PC-3 (cell line): ENCODE results near the gene SPATA17. TPM values are rescaled to one million over a fixed set of nuclear protein-coding genes. Genes with fewer than 3 reads are reported as not detected.

ENCODE experiments used
- ATAC-seq: fragments of 200-7000 bp; cut with Tn5 transposase; 2 replicates; pipeline ENCODE4 v1.9.1; 2020; ENCODE audit warnings: mild to moderate bottlenecking, moderate library complexity
- BruUV-seq: library from RNA; stranded (reverse); fragments of 400-500 nt; replicated peaks from 2 replicates; lab custom pipeline; 2021; lab: Mats Ljungman, UMichigan
- CTCF ChIA-PET: fragments of 300-600 bp; sonication (Branson Sonifier 250); formaldehyde crosslinking; loops from one replicate; lab custom pipeline; 2022; ENCODE audit warnings: antibody characterized with exemption; lab: Charles Lee
- POLR2A ChIA-PET: fragments of 300-600 bp; sonication (Branson Sonifier 250); formaldehyde crosslinking; loops from one replicate; lab custom pipeline; 2022; ENCODE audit warnings: antibody characterized with exemption; ENCODE audit not compliant: unreplicated experiment; lab: Charles Lee
- DNase-seq: peaks from one replicate; pipeline ENCODE4 v3.0.0-alpha.2; 2015
- H2AFZ ChIP-seq: fragments of 300-600 bp; sonication (generic); 2 replicates; pipeline ENCODE4 v1.6.0; 2016; ENCODE audit warnings: antibody characterized with exemption, low read length
- H3F3A ChIP-seq: fragments of 300-600 bp; sonication (generic); one replicate; pipeline ENCODE4 v1.6.0; 2017; ENCODE audit warnings: antibody characterized with exemption, low read length, control low read depth, mild to moderate bottlenecking; ENCODE audit not compliant: unreplicated experiment
- H3K27ac ChIP-seq: fragments of 300-600 bp; sonication (generic); 2 replicates; pipeline ENCODE4 v1.5.1; 2016; ENCODE audit warnings: mild to moderate bottlenecking, low read length
- H3K27me3 ChIP-seq: fragments of 300-600 bp; sonication (generic); 2 replicates; pipeline ENCODE4 v1.6.1; 2016; ENCODE audit warnings: low read length, mixed read lengths
- H3K36me3 ChIP-seq: fragments of 300-600 bp; sonication (generic); 2 replicates; pipeline ENCODE4 v1.6.1; 2016; ENCODE audit warnings: low read depth, mixed run types, low read length, mixed read lengths
- H3K4me1 ChIP-seq: fragments of 300-600 bp; sonication (generic); 2 replicates; pipeline ENCODE4 v1.5.1; 2016; ENCODE audit warnings: low read length; ENCODE audit not compliant: insufficient read depth
- H3K4me2 ChIP-seq: fragments of 300-600 bp; sonication (generic); 2 replicates; pipeline ENCODE4 v1.6.0; 2016; ENCODE audit warnings: low read length
- H3K4me3 ChIP-seq: fragments of 300-600 bp; sonication (generic); 2 replicates; pipeline ENCODE4 v1.5.1; 2016; ENCODE audit warnings: mild to moderate bottlenecking, low read length, mixed read lengths
- H3K79me2 ChIP-seq: fragments of 300-600 bp; sonication (generic); 2 replicates; pipeline ENCODE4 v1.6.1; 2017; ENCODE audit warnings: low read length, mixed read lengths
- H3K9ac ChIP-seq: fragments of 300-600 bp; sonication (generic); 2 replicates; pipeline ENCODE4 v1.6.0; 2016; ENCODE audit warnings: mild to moderate bottlenecking, low read length
- H3K9me2 ChIP-seq: fragments of 300-600 bp; sonication (generic); replicated peaks from 2 replicates; pipeline ENCODE4 v1.6.1; 2016; ENCODE audit warnings: mixed run types, low read length, mixed read lengths
- H3K9me3 ChIP-seq: fragments of 300-600 bp; sonication (generic); 2 replicates; pipeline ENCODE4 v1.6.1; 2016; ENCODE audit warnings: low read length, mixed read lengths
- H4K20me1 ChIP-seq: fragments of 300-600 bp; sonication (generic); 2 replicates; pipeline ENCODE4 v1.6.1; 2016; ENCODE audit warnings: low read length, mixed read lengths
- EZH2 ChIP-seq: fragments of 300-600 bp; sonication (generic); IDR thresholded peaks from one replicate; pipeline ENCODE4 v1.6.1; 2017; ENCODE audit warnings: antibody characterized with exemption, mild to moderate bottlenecking, low read length; ENCODE audit not compliant: unreplicated experiment
- EZH2phosphoT487 ChIP-seq: fragments of 300-600 bp; sonication (generic); IDR thresholded peaks from 2 replicates; pipeline ENCODE4 v1.6.1; 2018; ENCODE audit warnings: mild to moderate bottlenecking, antibody characterized with exemption, low read length, borderline replicate concordance
- intact Hi-C: fragments of 100-400 bp; cut with micrococcal nuclease; formaldehyde crosslinking; loops from 2 replicates; pipeline ENCODE4 v1.9.0; 2023
- total RNA-seq: library from RNA; depleted of rRNA; stranded (reverse); fragments of >200 nt; gene quantifications from 2 replicates; pipeline ENCODE4 v1.2.3, GENCODE V29; 2014
- TF ChIP-seq, protein P1 (sequence below): fragments of 300-600 bp; sonication (generic); conservative IDR thresholded peaks from 2 replicates; pipeline ENCODE4 v1.5.1; 2017; ENCODE audit warnings: antibody characterized with exemption, low read depth, mild to moderate bottlenecking, low read length

Gene SPATA17
- total RNA-seq, 1 experiment from 2014 or later = 3.3 TPM

DNA sequence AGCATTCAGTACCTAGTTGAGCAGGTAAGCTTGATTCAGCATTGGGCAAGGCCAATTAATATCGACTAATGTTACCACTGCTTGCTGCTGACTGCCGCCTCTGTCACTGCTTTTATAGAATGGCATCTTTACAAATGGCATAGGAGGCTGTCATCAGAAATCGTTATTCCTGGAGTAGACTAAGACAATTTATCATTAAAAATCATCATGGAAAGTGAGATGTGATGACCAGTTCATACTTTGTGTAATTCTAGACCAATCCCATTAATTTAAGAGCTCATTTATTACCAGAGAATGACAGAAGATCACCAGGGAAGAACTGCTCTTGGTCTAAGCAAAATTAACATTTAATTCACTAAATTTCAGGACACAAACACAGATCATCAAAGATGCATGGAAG is 254.0 kb downstream of the SPATA17 start:
- H3K4me2 ChIP-seq = no peak overlapping the region
- H3K9ac ChIP-seq = no peak overlapping the region
- H3K9me2 ChIP-seq = no peaks in the 10 kb centered on the region
- no peaks in the 10 kb centered on the region for H3K27me3 ChIP-seq
- no peaks in the 10 kb centered on the region for H4K20me1 ChIP-seq
- no peaks in the 10 kb centered on the region for H3K9me3 ChIP-seq
- ChIA-PET CTCF (interaction anchor here (0.6 kb wide), 2 partner anchors 323 to 461 kb away, joined by 3 read pairs; no protein-coding TSS in a partner anchor), POLR2A (no interaction called here)
- H3K4me1 ChIP-seq = peaks cover 15% of the 10 kb centered on the region
- no peak overlapping the region for H3K27ac ChIP-seq
- ATAC-seq (no peak), DNase-seq (no peak)
- no peaks in the 10 kb centered on the region for H3K79me2 ChIP-seq
- TF ChIP-seq, protein P1, sequence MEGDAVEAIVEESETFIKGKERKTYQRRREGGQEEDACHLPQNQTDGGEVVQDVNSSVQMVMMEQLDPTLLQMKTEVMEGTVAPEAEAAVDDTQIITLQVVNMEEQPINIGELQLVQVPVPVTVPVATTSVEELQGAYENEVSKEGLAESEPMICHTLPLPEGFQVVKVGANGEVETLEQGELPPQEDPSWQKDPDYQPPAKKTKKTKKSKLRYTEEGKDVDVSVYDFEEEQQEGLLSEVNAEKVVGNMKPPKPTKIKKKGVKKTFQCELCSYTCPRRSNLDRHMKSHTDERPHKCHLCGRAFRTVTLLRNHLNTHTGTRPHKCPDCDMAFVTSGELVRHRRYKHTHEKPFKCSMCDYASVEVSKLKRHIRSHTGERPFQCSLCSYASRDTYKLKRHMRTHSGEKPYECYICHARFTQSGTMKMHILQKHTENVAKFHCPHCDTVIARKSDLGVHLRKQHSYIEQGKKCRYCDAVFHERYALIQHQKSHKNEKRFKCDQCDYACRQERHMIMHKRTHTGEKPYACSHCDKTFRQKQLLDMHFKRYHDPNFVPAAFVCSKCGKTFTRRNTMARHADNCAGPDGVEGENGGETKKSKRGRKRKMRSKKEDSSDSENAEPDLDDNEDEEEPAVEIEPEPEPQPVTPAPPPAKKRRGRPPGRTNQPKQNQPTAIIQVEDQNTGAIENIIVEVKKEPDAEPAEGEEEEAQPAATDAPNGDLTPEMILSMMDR = no peak
- TF ChIP-seq EZH2 (no peak), EZH2phosphoT487 (no peak)
- intact Hi-C loops = no loop called here
- H3K4me3 ChIP-seq = no peak overlapping the region
- H3F3A ChIP-seq = no peaks in the 10 kb centered on the region
- BruUV-seq = no TSS peak
- H2AFZ ChIP-seq = no peak overlapping the region
- no peaks in the 10 kb centered on the region for H3K36me3 ChIP-seq

DNA sequence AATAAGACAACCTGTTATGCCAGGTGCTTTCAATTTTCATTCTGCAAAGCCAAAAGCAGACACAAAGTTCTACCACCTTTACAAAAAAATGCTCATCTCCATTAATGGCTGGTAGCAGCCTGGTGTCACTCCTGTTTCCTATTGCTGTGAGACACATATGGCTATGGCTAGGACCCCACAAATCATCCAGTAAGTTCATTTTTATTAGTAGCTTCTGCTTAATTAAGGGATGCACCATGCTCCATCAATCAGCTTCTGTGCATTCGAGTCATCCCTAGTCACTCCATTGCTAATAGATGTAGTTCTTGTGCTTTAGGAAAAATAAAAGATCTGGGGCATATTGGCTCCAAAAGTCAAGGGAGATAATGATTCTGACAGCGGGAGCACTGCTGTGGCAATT is 257.2 kb downstream of the SPATA17 start:
- Histone ChIP-seq H3K9ac (no peak overlapping the region), H3K9me2 (no peaks in the 10 kb centered on the region), H3K79me2 (no peaks in the 10 kb centered on the region), H3F3A (peaks cover 9% of the 10 kb centered on the region), H3K4me3 (no peak overlapping the region), H3K9me3 (no peaks in the 10 kb centered on the region), H2AFZ (no peak overlapping the region), H3K27ac (no peak overlapping the region), H3K4me1 (peaks cover 21% of the 10 kb centered on the region), H3K4me2 (no peak overlapping the region), H3K36me3 (no peaks in the 10 kb centered on the region), H3K27me3 (no peaks in the 10 kb centered on the region), H4K20me1 (no peaks in the 10 kb centered on the region)
- TF ChIP-seq EZH2 = no peak
- no peak for TF ChIP-seq EZH2phosphoT487
- TF ChIP-seq, protein P1 = no peak
- intact Hi-C loops = no loop called here
- ATAC-seq (no peak), DNase-seq (no peak)
- BruUV-seq = no TSS peak
- POLR2A ChIA-PET = no interaction called here
- CTCF ChIA-PET = no interaction called here

- Histone ChIP-seq H3K4me1 (peaks cover 24% of the 10 kb centered on the region), H2AFZ (no peak overlapping the region), H3K79me2 (no peaks in the 10 kb centered on the region), H3K36me3 (no peaks in the 10 kb centered on the region), H3K27me3 (no peaks in the 10 kb centered on the region), H3F3A (peaks cover 9% of the 10 kb centered on the region), H3K9ac (no peak overlapping the region), H3K27ac (no peak overlapping the region), H3K4me2 (no peak overlapping the region), H3K4me3 (no peak overlapping the region), H3K9me2 (no peaks in the 10 kb centered on the region), H3K9me3 (no peaks in the 10 kb centered on the region), H4K20me1 (no peaks in the 10 kb centered on the region)
- intact Hi-C loops = loop anchor here (1.0 kb wide), 1 partner anchor 282 kb away; no protein-coding TSS in a partner anchor
- POLR2A ChIA-PET = no interaction called here
- peak; percentile 78 for DNase-seq
- no peak for TF ChIP-seq EZH2
- TF ChIP-seq, protein P1 = peak; percentile 94
- CTCF ChIA-PET = interaction anchor here (0.6 to 0.8 kb wide), 2 partner anchors 281 to 286 kb away, joined by 3 to 4 read pairs; no protein-coding TSS in a partner anchor
- BruUV-seq = no TSS peak
- ATAC-seq = no peak
Measured at GRCh38 chr1:217889401-217889800, 258.3 kb downstream of the SPATA17 start.
